ENCODE measurements around the gene MTFR1L. TPM values are rescaled to one million over a fixed set of nuclear protein-coding genes. Genes with fewer than 3 reads are reported as not detected.

MTFR1L gene
- total RNA-seq, 1 donor from 2014 or later: 222 TPM

Other genes starting within 250 kb of the MTFR1L start
- 17.5 TPM for gene MAN1C1, start 203.2 kb upstream of the MTFR1L start, total RNA-seq
- gene SELENON, start 19.8 kb upstream of the MTFR1L start, total RNA-seq: 39.6 TPM
- 0.11 TPM for gene AUNIP, start 39.5 kb downstream of the MTFR1L start, total RNA-seq
- 2.2 TPM for gene PAQR7, start 55.8 kb downstream of the MTFR1L start, total RNA-seq
- gene STMN1, start 86.5 kb downstream of the MTFR1L start, total RNA-seq: 24.2 TPM
- 12.1 TPM for gene PAFAH2, start 178.1 kb downstream of the MTFR1L start, total RNA-seq
- 11.9 TPM for gene EXTL1, start 201.8 kb downstream of the MTFR1L start, total RNA-seq
- 3.0 TPM for gene SLC30A2, start 226.2 kb downstream of the MTFR1L start, total RNA-seq
- 229 TPM for gene TRIM63, start 247.7 kb downstream of the MTFR1L start, total RNA-seq

Data from Right ventricle myocardium superior (tissue), 1 donor.